GM23338 (cell line): ENCODE data around the gene FNIP2.

Experiments used
- EZH2 ChIP-seq: fragments of 200-600 bp; sonication (generic); IDR thresholded peaks from one replicate; pipeline ENCODE4 v1.8.0; 2017; ENCODE audit warnings: antibody characterized with exemption, mild to moderate bottlenecking, low read depth; ENCODE audit not compliant: unreplicated experiment
- EZH2phosphoT487 ChIP-seq: fragments of 200-600 bp; sonication (generic); IDR thresholded peaks from one replicate; pipeline ENCODE4 v1.8.1; 2018; ENCODE audit warnings: antibody characterized with exemption; ENCODE audit not compliant: unreplicated experiment
- POLR2AphosphoS5 ChIP-seq: IDR thresholded peaks from 2 replicates; pipeline ENCODE4 v1.6.1; 2016; ENCODE audit warnings: antibody characterized with exemption, low read depth
- ZNF114 ChIP-seq: fragments of 250-450 bp; sonication (Bioruptor Pico); IDR thresholded peaks from 2 replicates; pipeline ENCODE4 v1.5.0; 2020; ENCODE audit warnings: mild to moderate bottlenecking, moderate library complexity
- ZNF331 ChIP-seq: fragments of 250-450 bp; sonication (Bioruptor Pico); IDR thresholded peaks from 2 replicates; pipeline ENCODE4 v1.5.0; 2020; ENCODE audit warnings: low read depth, mild to moderate bottlenecking, moderate library complexity
- TF ChIP-seq, protein P1 (sequence below), 2 experiments: fragments of 200-600 bp in 1 of 2; sonication (generic) in 1 of 2; conservative IDR thresholded peaks; 2 replicates each; pipeline versions ENCODE4 v1.5.1 to v1.6.1; 2016 to 2017; ENCODE audit warnings: antibody characterized with exemption in 2 of 2, low read depth in 2 of 2, mild to moderate bottlenecking in 2 of 2, moderate library complexity in 1 of 2
- TF ChIP-seq, protein P2 (sequence below): IDR thresholded peaks from one replicate; pipeline ENCODE4 v1.6.1; 2018; ENCODE audit warnings: antibody characterized with exemption; ENCODE audit not compliant: unreplicated experiment

DNA sequence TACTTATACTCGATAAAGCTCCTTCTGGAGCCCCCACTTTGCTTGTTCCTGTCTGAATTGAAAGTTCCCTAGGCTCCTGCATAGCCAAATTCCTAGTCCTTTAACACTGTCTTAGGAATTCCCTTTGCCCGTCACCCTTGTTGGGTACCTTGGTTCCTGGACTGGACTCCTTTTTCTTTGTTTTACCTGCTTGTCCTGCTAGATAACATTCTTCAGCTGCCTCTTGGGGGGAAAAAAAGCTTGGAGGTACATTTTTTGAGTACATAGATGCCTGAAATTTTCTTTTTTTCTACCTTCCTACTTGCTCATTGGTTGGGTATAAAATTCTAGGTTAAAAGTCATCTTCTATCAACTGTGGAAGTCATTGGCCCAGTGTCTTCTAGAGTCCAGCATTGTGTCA lies 179.2 kb downstream of the FNIP2 start:
- TF ChIP-seq, protein P1, sequence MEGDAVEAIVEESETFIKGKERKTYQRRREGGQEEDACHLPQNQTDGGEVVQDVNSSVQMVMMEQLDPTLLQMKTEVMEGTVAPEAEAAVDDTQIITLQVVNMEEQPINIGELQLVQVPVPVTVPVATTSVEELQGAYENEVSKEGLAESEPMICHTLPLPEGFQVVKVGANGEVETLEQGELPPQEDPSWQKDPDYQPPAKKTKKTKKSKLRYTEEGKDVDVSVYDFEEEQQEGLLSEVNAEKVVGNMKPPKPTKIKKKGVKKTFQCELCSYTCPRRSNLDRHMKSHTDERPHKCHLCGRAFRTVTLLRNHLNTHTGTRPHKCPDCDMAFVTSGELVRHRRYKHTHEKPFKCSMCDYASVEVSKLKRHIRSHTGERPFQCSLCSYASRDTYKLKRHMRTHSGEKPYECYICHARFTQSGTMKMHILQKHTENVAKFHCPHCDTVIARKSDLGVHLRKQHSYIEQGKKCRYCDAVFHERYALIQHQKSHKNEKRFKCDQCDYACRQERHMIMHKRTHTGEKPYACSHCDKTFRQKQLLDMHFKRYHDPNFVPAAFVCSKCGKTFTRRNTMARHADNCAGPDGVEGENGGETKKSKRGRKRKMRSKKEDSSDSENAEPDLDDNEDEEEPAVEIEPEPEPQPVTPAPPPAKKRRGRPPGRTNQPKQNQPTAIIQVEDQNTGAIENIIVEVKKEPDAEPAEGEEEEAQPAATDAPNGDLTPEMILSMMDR (conservative IDR thresholded peaks at IDR 0.05; ENCODE audit: low read depth in 2 of 2): no peak
- TF ChIP-seq ZNF331 (CRISPR knock-in tag) (no peak), POLR2AphosphoS5 (no peak), EZH2phosphoT487 (no peak), EZH2 (no peak), ZNF114 (CRISPR knock-in tag) (no peak)
- TF ChIP-seq, protein P2, sequence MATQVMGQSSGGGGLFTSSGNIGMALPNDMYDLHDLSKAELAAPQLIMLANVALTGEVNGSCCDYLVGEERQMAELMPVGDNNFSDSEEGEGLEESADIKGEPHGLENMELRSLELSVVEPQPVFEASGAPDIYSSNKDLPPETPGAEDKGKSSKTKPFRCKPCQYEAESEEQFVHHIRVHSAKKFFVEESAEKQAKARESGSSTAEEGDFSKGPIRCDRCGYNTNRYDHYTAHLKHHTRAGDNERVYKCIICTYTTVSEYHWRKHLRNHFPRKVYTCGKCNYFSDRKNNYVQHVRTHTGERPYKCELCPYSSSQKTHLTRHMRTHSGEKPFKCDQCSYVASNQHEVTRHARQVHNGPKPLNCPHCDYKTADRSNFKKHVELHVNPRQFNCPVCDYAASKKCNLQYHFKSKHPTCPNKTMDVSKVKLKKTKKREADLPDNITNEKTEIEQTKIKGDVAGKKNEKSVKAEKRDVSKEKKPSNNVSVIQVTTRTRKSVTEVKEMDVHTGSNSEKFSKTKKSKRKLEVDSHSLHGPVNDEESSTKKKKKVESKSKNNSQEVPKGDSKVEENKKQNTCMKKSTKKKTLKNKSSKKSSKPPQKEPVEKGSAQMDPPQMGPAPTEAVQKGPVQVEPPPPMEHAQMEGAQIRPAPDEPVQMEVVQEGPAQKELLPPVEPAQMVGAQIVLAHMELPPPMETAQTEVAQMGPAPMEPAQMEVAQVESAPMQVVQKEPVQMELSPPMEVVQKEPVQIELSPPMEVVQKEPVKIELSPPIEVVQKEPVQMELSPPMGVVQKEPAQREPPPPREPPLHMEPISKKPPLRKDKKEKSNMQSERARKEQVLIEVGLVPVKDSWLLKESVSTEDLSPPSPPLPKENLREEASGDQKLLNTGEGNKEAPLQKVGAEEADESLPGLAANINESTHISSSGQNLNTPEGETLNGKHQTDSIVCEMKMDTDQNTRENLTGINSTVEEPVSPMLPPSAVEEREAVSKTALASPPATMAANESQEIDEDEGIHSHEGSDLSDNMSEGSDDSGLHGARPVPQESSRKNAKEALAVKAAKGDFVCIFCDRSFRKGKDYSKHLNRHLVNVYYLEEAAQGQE: no peak
